HG03066 (cell line): Measurements from ENCODE around the gene METTL16.

Experiments
- ATAC-seq: cut with Tn5 transposase; IDR thresholded peaks from one replicate; pipeline ENCODE4 v1.9.1; 2021; ENCODE audit warnings: low read depth; ENCODE audit not compliant: unreplicated experiment

METTL16 gene

GRCh38 chr17:2397247-2398171 lies 114.2 kb downstream of the METTL16 start:
- no peak for ATAC-seq

- ATAC-seq: no peak
Measured at GRCh38 chr17:2396568-2397246, 115.0 kb downstream of the METTL16 start.

- no peak for ATAC-seq
Measured at GRCh38 chr17:2396192-2396567, 115.5 kb downstream of the METTL16 start.

- ATAC-seq: no peak
Measured at GRCh38 chr17:2395258-2396181, 116.2 kb downstream of the METTL16 start.

GRCh38 chr17:2394775-2395201 lies 116.9 kb downstream of the METTL16 start:
- ATAC-seq: no peak

GRCh38 chr17:2393954-2394749 lies 117.5 kb downstream of the METTL16 start:
- ATAC-seq: no peak

GRCh38 chr17:2393174-2393953 lies 118.3 kb downstream of the METTL16 start:
- ATAC-seq: peak; percentile 28

GRCh38 chr17:2392252-2393173 lies 119.2 kb downstream of the METTL16 start:
- ATAC-seq: peak; percentile 44

GRCh38 chr17:2391597-2392251 lies 120.0 kb downstream of the METTL16 start:
- ATAC-seq: no peak

- ATAC-seq: no peak
Measured at GRCh38 chr17:2390199-2390836, 121.4 kb downstream of the METTL16 start.

GRCh38 chr17:2388683-2389055 lies 123.0 kb downstream of the METTL16 start:
- ATAC-seq: no peak

GRCh38 chr17:2388020-2388682 lies 123.5 kb downstream of the METTL16 start:
- ATAC-seq: no peak

- ATAC-seq: no peak
Measured at GRCh38 chr17:2387086-2388019, 124.3 kb downstream of the METTL16 start.

GRCh38 chr17:2386400-2387085 lies 125.1 kb downstream of the METTL16 start:
- no peak for ATAC-seq
